Measurements from ENCODE around the gene BICC1. TPM values are rescaled to one million over a fixed set of nuclear protein-coding genes. Genes with fewer than 3 reads are reported as not detected.

Gene BICC1
- total RNA-seq, 1 donor: 210 TPM

DNA sequence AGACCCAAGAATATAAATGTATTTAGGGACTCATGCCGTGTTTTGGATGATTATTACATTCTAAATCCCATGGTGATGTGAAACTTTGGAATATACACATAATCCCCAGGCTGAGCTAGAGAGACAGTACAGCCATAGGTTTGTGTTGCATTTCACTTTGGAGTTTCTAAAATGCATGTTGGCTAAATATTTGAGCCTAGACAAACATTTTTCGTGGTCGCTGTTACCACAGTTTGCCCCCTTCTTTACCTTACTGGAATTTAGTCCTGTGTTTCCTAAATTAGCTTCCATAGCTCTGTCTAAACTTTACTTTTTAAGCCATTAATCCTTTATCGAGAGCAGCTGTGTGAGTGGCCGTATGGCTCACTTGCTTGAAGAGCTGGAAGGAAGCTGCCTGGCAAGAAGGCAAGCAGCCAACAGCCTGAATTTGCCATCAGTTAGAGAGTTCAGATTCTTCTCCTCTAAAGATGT is 192.0 kb downstream of the BICC1 start:
- TF ChIP-seq, protein P1, sequence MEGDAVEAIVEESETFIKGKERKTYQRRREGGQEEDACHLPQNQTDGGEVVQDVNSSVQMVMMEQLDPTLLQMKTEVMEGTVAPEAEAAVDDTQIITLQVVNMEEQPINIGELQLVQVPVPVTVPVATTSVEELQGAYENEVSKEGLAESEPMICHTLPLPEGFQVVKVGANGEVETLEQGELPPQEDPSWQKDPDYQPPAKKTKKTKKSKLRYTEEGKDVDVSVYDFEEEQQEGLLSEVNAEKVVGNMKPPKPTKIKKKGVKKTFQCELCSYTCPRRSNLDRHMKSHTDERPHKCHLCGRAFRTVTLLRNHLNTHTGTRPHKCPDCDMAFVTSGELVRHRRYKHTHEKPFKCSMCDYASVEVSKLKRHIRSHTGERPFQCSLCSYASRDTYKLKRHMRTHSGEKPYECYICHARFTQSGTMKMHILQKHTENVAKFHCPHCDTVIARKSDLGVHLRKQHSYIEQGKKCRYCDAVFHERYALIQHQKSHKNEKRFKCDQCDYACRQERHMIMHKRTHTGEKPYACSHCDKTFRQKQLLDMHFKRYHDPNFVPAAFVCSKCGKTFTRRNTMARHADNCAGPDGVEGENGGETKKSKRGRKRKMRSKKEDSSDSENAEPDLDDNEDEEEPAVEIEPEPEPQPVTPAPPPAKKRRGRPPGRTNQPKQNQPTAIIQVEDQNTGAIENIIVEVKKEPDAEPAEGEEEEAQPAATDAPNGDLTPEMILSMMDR (IDR thresholded peaks at IDR 0.05; ENCODE audit: extremely low read depth, low read depth, low read length): no peak
- peaks cover 4% of the 10 kb centered on the region for H4K20me1 ChIP-seq (ENCODE audit: insufficient read depth, low read length)
- DNase-seq (ENCODE audit: insufficient read length, low spot score, missing footprints): no peak
- H3K9me3 ChIP-seq (ENCODE audit: low read depth, low read length): no peaks in the 10 kb centered on the region
- H3K27me3 ChIP-seq (ENCODE audit: insufficient read depth, low read length): no peaks in the 10 kb centered on the region
- peak overlapping the region; percentile 75 for H3K27ac ChIP-seq (ENCODE audit: low read depth, low read length)
- H2AFZ ChIP-seq (ENCODE audit: low read length): no peak overlapping the region
- H3K4me2 ChIP-seq (ENCODE audit: insufficient read depth, low read length): peak overlapping the region; percentile 68
- peaks cover 59% of the 10 kb centered on the region for H3K4me1 ChIP-seq (ENCODE audit: insufficient read depth, low read length)
- peak overlapping the region; percentile 33 for H3K4me3 ChIP-seq (ENCODE audit: insufficient read depth, low read length)
- peaks cover 10% of the 10 kb centered on the region for H3K36me3 ChIP-seq (ENCODE audit: insufficient read depth, low read length)
- H3K79me2 ChIP-seq (ENCODE audit: insufficient read depth, low read length): peaks cover 50% of the 10 kb centered on the region

DNA sequence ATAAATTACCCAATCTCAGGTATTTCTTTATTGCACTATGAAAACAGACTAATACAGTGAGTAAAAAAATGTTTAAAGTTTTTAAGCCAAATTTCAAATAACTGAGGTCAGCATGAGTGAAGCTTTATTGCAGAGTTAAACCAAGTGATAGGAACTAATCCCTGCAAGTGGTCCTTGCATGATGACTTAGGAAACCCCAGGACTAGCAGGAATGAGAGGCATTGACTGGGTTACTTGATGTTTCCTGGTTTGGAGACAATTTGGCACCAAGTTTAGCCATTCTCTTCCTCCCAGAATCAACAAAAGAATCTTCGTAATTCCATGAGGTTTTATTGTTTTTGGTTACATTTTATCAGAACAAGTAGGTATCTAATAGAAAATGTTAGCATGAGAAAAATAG is 194.2 kb downstream of the BICC1 start:
- Histone ChIP-seq H2AFZ (ENCODE audit: low read length) (no peak overlapping the region), H3K4me2 (ENCODE audit: insufficient read depth, low read length) (no peak overlapping the region), H3K36me3 (ENCODE audit: insufficient read depth, low read length) (peaks cover 10% of the 10 kb centered on the region), H3K9me3 (ENCODE audit: low read depth, low read length) (no peaks in the 10 kb centered on the region), H3K27me3 (ENCODE audit: insufficient read depth, low read length) (no peaks in the 10 kb centered on the region), H3K27ac (ENCODE audit: low read depth, low read length) (no peak overlapping the region), H3K4me1 (ENCODE audit: insufficient read depth, low read length) (peaks cover 38% of the 10 kb centered on the region), H3K79me2 (ENCODE audit: insufficient read depth, low read length) (peaks cover 53% of the 10 kb centered on the region), H3K4me3 (ENCODE audit: insufficient read depth, low read length) (no peak overlapping the region), H4K20me1 (ENCODE audit: insufficient read depth, low read length) (peaks cover 4% of the 10 kb centered on the region)
- TF ChIP-seq, protein P1 (IDR thresholded peaks at IDR 0.05; ENCODE audit: extremely low read depth, low read depth, low read length): no peak
- no peak for DNase-seq (ENCODE audit: insufficient read length, low spot score, missing footprints)

DNA sequence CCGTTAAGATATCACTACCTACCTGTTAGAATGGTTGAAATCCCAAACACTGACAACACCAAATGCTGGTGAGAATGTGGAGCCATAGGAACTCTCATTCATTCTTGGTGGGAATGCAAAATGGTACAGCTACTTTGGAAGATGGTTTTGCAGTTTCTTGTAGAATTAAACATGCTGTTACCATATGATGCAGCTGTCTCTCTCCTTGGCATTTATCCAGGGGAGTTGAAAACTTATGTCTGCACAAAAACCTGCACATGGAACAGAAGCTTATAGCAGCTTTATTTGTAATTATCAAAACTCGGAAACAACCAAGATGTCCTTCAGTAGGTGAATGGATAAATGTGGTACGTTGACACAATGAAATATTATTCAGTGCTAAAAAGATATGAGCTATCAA is 199.5 kb downstream of the BICC1 start:
- Histone ChIP-seq H3K4me3 (ENCODE audit: insufficient read depth, low read length) (no peak overlapping the region), H3K27ac (ENCODE audit: low read depth, low read length) (no peak overlapping the region), H3K79me2 (ENCODE audit: insufficient read depth, low read length) (peaks cover 45% of the 10 kb centered on the region), H3K36me3 (ENCODE audit: insufficient read depth, low read length) (no peaks in the 10 kb centered on the region), H3K4me1 (ENCODE audit: insufficient read depth, low read length) (peaks cover 11% of the 10 kb centered on the region), H2AFZ (ENCODE audit: low read length) (no peak overlapping the region), H4K20me1 (ENCODE audit: insufficient read depth, low read length) (peaks cover 4% of the 10 kb centered on the region), H3K4me2 (ENCODE audit: insufficient read depth, low read length) (no peak overlapping the region), H3K9me3 (ENCODE audit: low read depth, low read length) (no peaks in the 10 kb centered on the region), H3K27me3 (ENCODE audit: insufficient read depth, low read length) (no peaks in the 10 kb centered on the region)
- DNase-seq (ENCODE audit: insufficient read length, low spot score, missing footprints): no peak
- TF ChIP-seq, protein P1 (IDR thresholded peaks at IDR 0.05; ENCODE audit: extremely low read depth, low read depth, low read length): no peak

DNA sequence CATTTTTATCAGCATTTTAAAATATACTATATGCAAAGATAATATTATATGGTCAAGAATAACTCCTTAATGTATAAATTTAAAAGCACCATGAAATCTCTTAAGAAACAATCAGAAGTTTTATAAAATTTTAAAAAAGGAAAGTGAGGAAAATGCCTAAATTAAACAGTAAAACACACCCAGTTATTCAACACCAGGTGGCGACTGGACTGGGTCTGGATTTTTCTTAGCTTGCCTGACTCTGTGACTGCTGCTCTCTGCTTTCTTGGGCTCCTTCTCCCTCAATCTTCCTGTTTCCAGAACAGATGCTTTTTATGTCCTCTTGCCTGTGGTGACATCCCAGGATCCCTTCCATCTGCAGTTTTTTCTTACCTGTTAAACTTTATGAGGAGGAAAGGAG is 200.3 kb downstream of the BICC1 start:
- Histone ChIP-seq H3K79me2 (ENCODE audit: insufficient read depth, low read length) (peaks cover 48% of the 10 kb centered on the region), H3K9me3 (ENCODE audit: low read depth, low read length) (no peaks in the 10 kb centered on the region), H4K20me1 (ENCODE audit: insufficient read depth, low read length) (peaks cover 4% of the 10 kb centered on the region), H3K4me2 (ENCODE audit: insufficient read depth, low read length) (no peak overlapping the region), H3K27me3 (ENCODE audit: insufficient read depth, low read length) (no peaks in the 10 kb centered on the region), H2AFZ (ENCODE audit: low read length) (no peak overlapping the region), H3K27ac (ENCODE audit: low read depth, low read length) (no peak overlapping the region), H3K4me3 (ENCODE audit: insufficient read depth, low read length) (no peak overlapping the region), H3K36me3 (ENCODE audit: insufficient read depth, low read length) (no peaks in the 10 kb centered on the region), H3K4me1 (ENCODE audit: insufficient read depth, low read length) (peaks cover 11% of the 10 kb centered on the region)
- DNase-seq (ENCODE audit: insufficient read length, low spot score, missing footprints): no peak
- TF ChIP-seq, protein P1 (IDR thresholded peaks at IDR 0.05; ENCODE audit: extremely low read depth, low read depth, low read length): peak; percentile 32

All from osteoblast (primary cell).